H1 (cell line): ENCODE data around the gene CCDC71. TPM values are rescaled to one million over a fixed set of nuclear protein-coding genes. Genes with fewer than 3 reads are reported as not detected.

Experiments used
- CTCF ChIA-PET: fragments of 300-600 bp; sonication (Branson Sonifier 250); formaldehyde crosslinking; loops from one replicate; lab custom pipeline; 2021; ENCODE audit not compliant: partially characterized antibody; lab: Charles Lee
- POLR2A ChIA-PET: fragments of 300-600 bp; sonication (Branson Sonifier 250); formaldehyde crosslinking; loops from one replicate; lab custom pipeline; 2021; ENCODE audit warnings: inconsistent platforms; ENCODE audit not compliant: partially characterized antibody; lab: Charles Lee
- DNase-seq, 2 experiments: peaks; one replicate each; pipeline versions ENCODE4 v3.0.0 to v3.0.0-alpha.2; 2010 to 2022; ENCODE audit warnings: low spot score in 2 of 2, low read depth in 1 of 2, mixed read lengths in 1 of 2
- FAIRE-seq: peaks from 2 replicates; lab custom pipeline; 2011; peaks lifted over from hg19 to GRCh38; lab: Jason Lieb, UNC
- H2AFZ ChIP-seq: 2 replicates; pipeline ENCODE4 v1.8.1; 2012; ENCODE audit warnings: low read length, inconsistent platforms
- H2AK5ac ChIP-seq: 2 replicates; pipeline ENCODE4 v1.6.1; 2013; ENCODE audit warnings: low read depth, low read length
- H2BK120ac ChIP-seq: replicated peaks from 2 replicates; pipeline ENCODE3; 2013; ENCODE audit warnings: low read depth, low read length, inconsistent platforms
- H2BK12ac ChIP-seq: 2 replicates; pipeline ENCODE4 v1.6.1; 2013; ENCODE audit warnings: low read depth, low read length
- H2BK15ac ChIP-seq: 2 replicates; pipeline ENCODE4 v1.6.1; 2013; ENCODE audit warnings: low read length
- H2BK20ac ChIP-seq: 2 replicates; pipeline ENCODE4 v1.6.1; 2013; ENCODE audit warnings: low read length
- H2BK5ac ChIP-seq: 2 replicates; pipeline ENCODE4 v1.6.1; 2013; ENCODE audit warnings: low read depth, low read length
- H3K14ac ChIP-seq: 2 replicates; pipeline ENCODE4 v1.6.1; 2013; ENCODE audit warnings: inconsistent platforms; ENCODE audit not compliant: insufficient read length
- H3K18ac ChIP-seq: 2 replicates; pipeline ENCODE4 v1.6.1; 2013; ENCODE audit warnings: low read length; ENCODE audit errors: extremely low read depth
- H3K23ac ChIP-seq: 2 replicates; pipeline ENCODE4 v1.6.1; 2013; ENCODE audit warnings: inconsistent platforms; ENCODE audit not compliant: insufficient read length
- H3K23me2 ChIP-seq: 2 replicates; pipeline ENCODE4 v1.6.1; 2013; ENCODE audit warnings: low read depth, low read length
- H3K27ac ChIP-seq: 2 replicates; pipeline ENCODE4 v1.6.1; 2011; ENCODE audit warnings: low read depth, low read length, inconsistent platforms
- H3K27me3 ChIP-seq, 4 experiments: replicated peaks in 1 of 4; 1 replicate in 1 of 4; 2 replicates in 3 of 4; pipeline versions ENCODE4 v1.6.1 to v1.8.1; 2011 to 2013; ENCODE audit warnings: low read length in 3 of 4, mild to moderate bottlenecking in 3 of 4, inconsistent platforms in 2 of 4, mixed read lengths in 2 of 4, moderate library complexity in 1 of 4; ENCODE audit not compliant: control insufficient read depth in 3 of 4, insufficient read depth in 3 of 4; ENCODE audit errors: extremely low read depth in 1 of 4
- H3K36me3 ChIP-seq, 4 experiments: 2 replicates each; pipeline versions ENCODE4 v1.6.1 to v1.8.1; 2011 to 2013; ENCODE audit warnings: mild to moderate bottlenecking in 4 of 4, low read length in 3 of 4, moderate library complexity in 2 of 4, control low read depth in 1 of 4, inconsistent platforms in 1 of 4; ENCODE audit not compliant: insufficient read depth in 4 of 4, control insufficient read depth in 2 of 4
- H3K4ac ChIP-seq: replicated peaks from 2 replicates; pipeline ENCODE3; 2013; ENCODE audit warnings: low read length, low read depth, mixed read lengths, inconsistent platforms; ENCODE audit not compliant: insufficient read length
- H3K4me1 ChIP-seq, 4 experiments: replicated peaks in 1 of 4; 1 replicate in 1 of 4; 2 replicates in 3 of 4; pipeline versions ENCODE4 v1.6.1 to v1.8.1; 2011 to 2013; ENCODE audit warnings: low read length in 3 of 4, inconsistent platforms in 2 of 4, mixed read lengths in 1 of 4; ENCODE audit not compliant: insufficient read depth in 4 of 4, control insufficient read depth in 3 of 4
- H3K4me2 ChIP-seq, 2 experiments: 2 replicates each; pipeline versions ENCODE4 v1.6.1 to v1.8.1; 2011 to 2013; ENCODE audit warnings: low read depth in 2 of 2, low read length in 2 of 2, control low read depth in 1 of 2, inconsistent platforms in 1 of 2, mild to moderate bottlenecking in 1 of 2; ENCODE audit not compliant: insufficient read depth in 1 of 2
- H3K4me3 ChIP-seq, 4 experiments: fragments of 200-600, 300-600 bp in 1 of 4; sonication (generic), shearing (Covaris generic), sonication (Bioruptor Twin) in 1 of 4; 2 replicates each; pipeline versions ENCODE4 v1.5.1 to v1.8.1; 2011 to 2016; ENCODE audit warnings: low read length in 4 of 4, low read depth in 3 of 4, control low read depth in 2 of 4, inconsistent platforms in 2 of 4, mild to moderate bottlenecking in 2 of 4, mixed read lengths in 1 of 4, moderate library complexity in 1 of 4; ENCODE audit not compliant: insufficient read depth in 2 of 4; ENCODE audit errors: extremely low read depth in 1 of 4
- H3K56ac ChIP-seq: replicated peaks from 2 replicates; pipeline ENCODE3; 2013; ENCODE audit warnings: low read depth, mild to moderate bottlenecking, mixed read lengths, low read length, inconsistent platforms; ENCODE audit not compliant: insufficient read length
- H3K79me1 ChIP-seq: 2 replicates; pipeline ENCODE4 v1.6.1; 2013; ENCODE audit warnings: low read depth, low read length, control low read depth
- H3K79me2 ChIP-seq, 2 experiments: 2 replicates each; pipeline versions ENCODE4 v1.6.1 to v1.8.1; 2012 to 2013; ENCODE audit warnings: low read length in 2 of 2, mild to moderate bottlenecking in 2 of 2, inconsistent platforms in 1 of 2; ENCODE audit not compliant: insufficient read depth in 2 of 2, control insufficient read depth in 1 of 2
- H3K9ac ChIP-seq, 4 experiments: replicated peaks in 1 of 4; 1 replicate in 1 of 4; 2 replicates in 3 of 4; pipeline versions ENCODE4 v1.6.1 to v1.8.1; 2011 to 2013; ENCODE audit warnings: low read depth in 3 of 4, low read length in 3 of 4, control low read depth in 2 of 4, mild to moderate bottlenecking in 2 of 4, moderate library complexity in 2 of 4, inconsistent platforms in 1 of 4; ENCODE audit errors: extremely low read depth in 1 of 4
- H3K9me3 ChIP-seq, 2 experiments: 2 replicates each; pipeline versions ENCODE4 v1.6.1 to v1.8.1; 2012 to 2013; ENCODE audit warnings: mild to moderate bottlenecking in 2 of 2, moderate library complexity in 2 of 2, control low read depth in 1 of 2, inconsistent platforms in 1 of 2, low read depth in 1 of 2, low read length in 1 of 2, mixed read lengths in 1 of 2; ENCODE audit not compliant: insufficient read depth in 2 of 2
- H4K20me1 ChIP-seq, 2 experiments: replicated peaks in 1 of 2; 2 replicates each; pipeline versions ENCODE3 to v1.8.1; 2011 to 2013; ENCODE audit warnings: inconsistent platforms in 2 of 2, low read length in 2 of 2, mild to moderate bottlenecking in 1 of 2; ENCODE audit not compliant: insufficient read depth in 2 of 2, control insufficient read depth in 1 of 2
- H4K5ac ChIP-seq: 2 replicates; pipeline ENCODE4 v1.6.1; 2013; ENCODE audit warnings: low read length, low read depth, mixed read lengths, inconsistent platforms; ENCODE audit not compliant: insufficient read length
- H4K8ac ChIP-seq: 2 replicates; pipeline ENCODE4 v1.8.0; 2013; ENCODE audit warnings: mild to moderate bottlenecking, moderate library complexity, low read length, inconsistent platforms; ENCODE audit not compliant: insufficient read depth; ENCODE audit errors: extremely low read depth
- H4K91ac ChIP-seq: replicated peaks from 2 replicates; pipeline ENCODE3; 2013; ENCODE audit warnings: low read length, mixed read lengths, inconsistent platforms; ENCODE audit not compliant: insufficient read length
- FOSL1 ChIP-seq: IDR thresholded peaks from 2 replicates; pipeline ENCODE4 v1.6.1; 2011; ENCODE audit warnings: mild to moderate bottlenecking, low read depth, low read length, moderate library complexity; ENCODE audit not compliant: insufficient read depth
- SUZ12 ChIP-seq: fragments of 200-600 bp; sonication (generic); IDR thresholded peaks from 2 replicates; pipeline ENCODE4 v1.6.1; 2012; ENCODE audit warnings: mild to moderate bottlenecking, inconsistent platforms, low read length, moderate library complexity, mixed read lengths
- WGBS, 2 experiments: shearing (Covaris generic) in 1 of 2; methylation state at CpG; one replicate each; pipeline versions ENCODE4 v1.1.6 to v1.1.7; 2013 to 2015; ENCODE audit warnings: low lambda C conversion rate in 2 of 2, mixed read lengths in 2 of 2, inconsistent platforms in 1 of 2, low coverage in 1 of 2, missing lambda C conversion rate in 1 of 2; ENCODE audit not compliant: insufficient replicate concordance in 2 of 2, insufficient coverage in 1 of 2, insufficient read length in 1 of 2; ENCODE audit errors: extremely low coverage in 1 of 2, missing lambda C conversion rate in 1 of 2; 5-methylcytosine and 5-hydroxymethylcytosine counted together
- polyA plus RNA-seq, 7 experiments: library from polyadenylated mRNA; depleted of rRNA in 3 of 7; stranded (reverse) in 5 of 7; unstranded in 2 of 7; fragments of >200 nt in 5 of 7; fragments of 200-250 nt in 2 of 7; gene quantifications; 1 replicate in 5 of 7; 2 replicates in 1 of 7; 4 replicates in 1 of 7; pipeline versions ENCODE4 v1.2.1 to v1.2.3, GENCODE V29; 2011 to 2013; ENCODE audit warnings: missing spikeins in 2 of 7, mixed read lengths in 2 of 7
- total RNA-seq: library from RNA; stranded (reverse); fragmentation: NEBNext Ultra II Directional; extraction: Animal tissue kit (Norgen Biotek cat#: 25700); gene quantifications from 2 replicates; pipeline ENCODE4 v1.2.1, GENCODE V29; 2021

The CCDC71 gene
- total and polyA plus RNA-seq, 2 of the 8 experiments (the other 6 are each of a cell fraction or from before 2014, with no cell fraction given), result 26.7 to 57.4 TPM

DNA sequence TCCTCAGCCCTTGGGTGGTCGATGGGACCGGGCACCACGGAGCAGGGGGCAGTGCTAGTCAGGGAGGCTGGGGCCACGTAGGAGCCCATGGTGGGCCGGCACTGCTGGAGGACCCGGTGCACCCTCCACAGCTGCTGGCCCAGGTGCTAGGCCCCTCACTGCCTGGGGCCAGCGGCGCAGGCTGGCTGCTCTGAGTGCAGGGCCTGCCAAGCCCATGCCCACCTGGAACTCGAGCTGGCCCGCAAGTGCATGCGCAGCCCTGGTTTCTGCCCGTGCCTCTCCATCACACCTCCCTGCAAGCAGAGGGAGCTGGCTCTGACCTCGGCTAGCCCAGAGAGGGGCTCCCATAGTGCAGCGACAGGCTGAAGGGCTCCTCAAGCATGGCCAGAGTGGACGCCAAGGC lies 47.4 kb upstream of the CCDC71 start:
- Histone ChIP-seq H2BK5ac (no peak overlapping the region), H4K8ac (no peak overlapping the region; the same call in 1 of the 2 replicates), H3K4me2 (no peak overlapping the region), H3K36me3 (no peaks in the 10 kb centered on the region; a peak in 1 of 8 replicates), H2AK5ac (no peak overlapping the region), H3K14ac (no peak overlapping the region), H3K27ac (no peak overlapping the region), H4K5ac (no peak overlapping the region), H3K4ac (no peak overlapping the region), H4K20me1 (no peaks in the 10 kb centered on the region), H2BK12ac (no peak overlapping the region), H3K56ac (no peak overlapping the region), H3K9ac (no peak overlapping the region), H2BK15ac (no peak overlapping the region), H3K79me2 (no peaks in the 10 kb centered on the region), H3K23me2 (no peaks in the 10 kb centered on the region), H3K23ac (no peak overlapping the region), H3K4me3 (no peak overlapping the region), H3K27me3 (no peaks in the 10 kb centered on the region), H3K4me1 (no peaks in the 10 kb centered on the region), H4K91ac (no peak overlapping the region), H2BK20ac (no peak overlapping the region), H2BK120ac (no peak overlapping the region), H3K79me1 (no peaks in the 10 kb centered on the region), H2AFZ (no peak overlapping the region), H3K18ac (no peak overlapping the region), H3K9me3 (peaks cover 19 to 21% of the 10 kb centered on the region in 2 experiments)
- no peak for DNase-seq
- TF ChIP-seq SUZ12 (no peak), FOSL1 (no peak)
- 99% methylated on average over 12 of the region's 15 CpGs; no CpG with 5 or more reads in 1 of the 2 experiments for WGBS, 2 experiments
- FAIRE-seq, result no peak
- CTCF ChIA-PET, result no interaction called here
- POLR2A ChIA-PET, result no interaction called here
